22Rv1 (cell line): Measurements from ENCODE around the gene FAM168A.

Experiments
- CTCF ChIP-seq: fragments of 450-650 bp; IDR thresholded peaks from 2 replicates; pipeline ENCODE4 v1.5.1; 2017; ENCODE audit warnings: mild to moderate bottlenecking
- ZFX ChIP-seq: fragments of 450-650 bp; IDR thresholded peaks from 2 replicates; pipeline ENCODE4 v1.6.1; 2017; ENCODE audit warnings: antibody characterized with exemption, borderline replicate concordance

- TF ChIP-seq CTCF (no peak), ZFX (no peak)
Measured at GRCh38 chr11:73428699-73429098, 169.2 kb downstream of the FAM168A start.
